PC-9 (cell line): ENCODE measurements around the gene LAD1.

Experiments used
- CTCF ChIP-seq: fragments of 200-600 bp; sonication (generic); conservative IDR thresholded peaks from 2 replicates; pipeline ENCODE4 v1.6.1; 2017; ENCODE audit warnings: mixed run types, antibody characterized with exemption, mild to moderate bottlenecking, moderate library complexity
- EZH2 ChIP-seq: fragments of 200-600 bp; sonication (generic); IDR thresholded peaks from 2 replicates; pipeline ENCODE4 v1.8.0; 2017; ENCODE audit warnings: antibody characterized with exemption, low read depth

- TF ChIP-seq CTCF: no peak
- TF ChIP-seq EZH2: no peak
Measured at GRCh38 chr1:201335174-201335870, 63.8 kb downstream of the LAD1 start.
